ENCODE measurements around the gene CLPSL2. TPM values are rescaled to one million over a fixed set of nuclear protein-coding genes. Genes with fewer than 3 reads are reported as not detected.

Gene CLPSL2, protein sequence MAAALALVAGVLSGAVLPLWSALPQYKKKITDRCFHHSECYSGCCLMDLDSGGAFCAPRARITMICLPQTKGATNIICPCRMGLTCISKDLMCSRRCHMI
- not detected for total RNA-seq
- polyA plus RNA-seq (ENCODE audit: insufficient read depth, low read depth, low replicate concordance), result not detected
- long read RNA-seq, donor 1, result 0 reads
- long read RNA-seq, donor 2, result 0 reads
- long read RNA-seq, donor 3, result 0 reads
- long read RNA-seq, donor 4, result 0 reads
- long read RNA-seq, donor 5, result 0 reads
- long read RNA-seq, donor 6, result 0 reads
- long read RNA-seq, donor 7, partial matches to known transcripts, result 1 of 1 reads
- long read RNA-seq, donor 7, other reads (novel, unspliced or antisense), result 0 of 1 reads
- long read RNA-seq, donor 8, result 0 reads
- long read RNA-seq, donor 9, result 0 reads
- long read RNA-seq, donor 10, result 0 reads

DNA sequence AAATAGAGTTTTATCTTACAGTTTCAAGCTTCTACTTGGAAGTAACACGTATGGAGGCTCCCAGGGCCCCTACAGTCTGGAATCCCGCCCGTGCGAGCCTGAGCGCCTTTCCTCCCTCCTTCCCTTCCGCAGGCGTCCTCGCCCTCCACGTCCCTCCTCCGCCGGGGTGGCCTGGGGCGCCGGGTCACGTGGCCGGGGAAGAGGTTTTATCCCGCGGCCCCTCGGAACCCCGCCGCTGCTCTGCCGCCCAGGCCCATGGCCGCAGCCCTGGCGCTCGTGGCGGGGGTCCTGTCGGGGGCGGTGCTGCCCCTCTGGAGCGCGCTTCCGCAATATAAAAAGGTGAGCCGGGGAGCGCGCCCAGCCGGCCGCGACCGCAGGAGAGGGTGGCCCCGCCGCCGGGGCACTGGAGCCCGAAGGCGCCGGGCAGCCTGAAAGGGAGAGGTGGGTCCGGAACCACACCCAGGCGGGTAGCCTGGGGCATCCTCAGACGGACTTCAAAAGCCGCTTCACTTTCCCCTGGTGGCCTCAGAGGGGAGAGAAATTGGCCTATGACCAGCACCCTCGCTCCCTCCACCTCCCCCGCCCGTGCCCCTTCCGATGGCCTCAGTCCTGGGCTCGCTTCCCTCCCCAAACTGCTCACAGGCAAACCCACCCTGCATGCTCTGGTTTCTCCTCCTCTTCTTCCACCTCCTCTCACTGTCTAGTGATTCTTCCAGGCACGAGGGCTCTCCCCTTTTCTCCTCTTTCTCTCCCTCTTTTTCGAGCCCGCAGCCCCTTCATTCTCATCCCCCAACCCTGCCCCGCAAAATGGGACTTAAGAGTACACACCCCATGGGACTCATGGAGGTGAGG is at the start of gene CLPSL2:
Gene CLPSL2, plus strand, starts transcription at position 235 of the 852 bp plus-strand sequence. Its CDS starts 21 bp downstream, at position 256.
- Histone ChIP-seq H3K36me3 (ENCODE audit: control insufficient read depth in 2 of 3, insufficient read depth in 3 of 3, low read length in 3 of 3) (no peaks in the 10 kb centered on the region), H3K27ac (ENCODE audit: low read depth in 2 of 2, low read length in 2 of 2) (no peak within 1 kb of the TSS), H3K27me3 (ENCODE audit: control insufficient read depth, insufficient read depth, low read length) (no peaks in the 10 kb centered on the region), H3K4me1 (ENCODE audit: control insufficient read depth in 2 of 3, insufficient read depth in 2 of 3, low read depth in 1 of 3, low read length in 3 of 3) (no peaks in the 10 kb centered on the region), H3K9me3 (ENCODE audit: control insufficient read depth in 2 of 3, insufficient read depth in 1 of 3, low read length in 3 of 3) (no peaks in the 10 kb centered on the region), H3K4me3 (ENCODE audit: low read length in 3 of 3) (peak within 1 kb of the TSS in 1 of 3 donors; percentile 14), H3K9ac (ENCODE audit: low read length in 3 of 3) (no peak within 1 kb of the TSS)
- FAIRE-seq (no peak), DNase-seq (peak in 4 of 5 donors; percentile 67 to 78 (median 76))
- TF ChIP-seq, protein P1, sequence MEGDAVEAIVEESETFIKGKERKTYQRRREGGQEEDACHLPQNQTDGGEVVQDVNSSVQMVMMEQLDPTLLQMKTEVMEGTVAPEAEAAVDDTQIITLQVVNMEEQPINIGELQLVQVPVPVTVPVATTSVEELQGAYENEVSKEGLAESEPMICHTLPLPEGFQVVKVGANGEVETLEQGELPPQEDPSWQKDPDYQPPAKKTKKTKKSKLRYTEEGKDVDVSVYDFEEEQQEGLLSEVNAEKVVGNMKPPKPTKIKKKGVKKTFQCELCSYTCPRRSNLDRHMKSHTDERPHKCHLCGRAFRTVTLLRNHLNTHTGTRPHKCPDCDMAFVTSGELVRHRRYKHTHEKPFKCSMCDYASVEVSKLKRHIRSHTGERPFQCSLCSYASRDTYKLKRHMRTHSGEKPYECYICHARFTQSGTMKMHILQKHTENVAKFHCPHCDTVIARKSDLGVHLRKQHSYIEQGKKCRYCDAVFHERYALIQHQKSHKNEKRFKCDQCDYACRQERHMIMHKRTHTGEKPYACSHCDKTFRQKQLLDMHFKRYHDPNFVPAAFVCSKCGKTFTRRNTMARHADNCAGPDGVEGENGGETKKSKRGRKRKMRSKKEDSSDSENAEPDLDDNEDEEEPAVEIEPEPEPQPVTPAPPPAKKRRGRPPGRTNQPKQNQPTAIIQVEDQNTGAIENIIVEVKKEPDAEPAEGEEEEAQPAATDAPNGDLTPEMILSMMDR (IDR thresholded peaks at IDR 0.05; ENCODE audit: borderline replicate concordance, extremely low read depth, insufficient read depth), result no peak
- intact Hi-C loops (cut with DNase I), result no loop called here

GRCh38 chr6:35727231-35727934 is 49.0 kb upstream of the CLPSL2 start:
- H3K9me3 ChIP-seq (ENCODE audit: control insufficient read depth in 2 of 3, insufficient read depth in 1 of 3, low read length in 3 of 3), result no peaks in the 10 kb centered on the region
- no peaks in the 10 kb centered on the region for H3K36me3 ChIP-seq (ENCODE audit: control insufficient read depth in 2 of 3, insufficient read depth in 3 of 3, low read length in 3 of 3)
- intact Hi-C loops (cut with DNase I), result loop anchor here (5.0 kb wide), 1 partner anchor 40 kb away; the partner anchor contains the start of gene FKBP5
- TF ChIP-seq, protein P1 (IDR thresholded peaks at IDR 0.05; ENCODE audit: borderline replicate concordance, extremely low read depth, insufficient read depth), result no peak
- peak overlapping the region; percentile 52 to 64 (median 62) for H3K4me3 ChIP-seq (ENCODE audit: low read length in 3 of 3)
- DNase-seq, result peak; percentile 84 to 98 (median 90)
- FAIRE-seq, result no peak
- H3K27ac ChIP-seq (ENCODE audit: low read depth in 2 of 2, low read length in 2 of 2), result peak overlapping the region; percentile 95 to 98
- H3K9ac ChIP-seq (ENCODE audit: low read length in 3 of 3), result peak overlapping the region in 2 of 3 donors; percentile 13 to 81
- H3K4me1 ChIP-seq (ENCODE audit: control insufficient read depth in 2 of 3, insufficient read depth in 2 of 3, low read depth in 1 of 3, low read length in 3 of 3), result peaks cover 0 to 54% (median 44%) of the 10 kb centered on the region in 3 donors
- no peaks in the 10 kb centered on the region for H3K27me3 ChIP-seq (ENCODE audit: control insufficient read depth, insufficient read depth, low read length)

- FAIRE-seq, result no peak
Observed at GRCh38 chr6:35727935-35728682, 48.3 kb upstream of the CLPSL2 start.

More at GRCh38 chr6:35727935-35728682, 48.3 kb upstream of the CLPSL2 start:
- Histone ChIP-seq H3K27ac (ENCODE audit: low read depth in 2 of 2, low read length in 2 of 2) (peak overlapping the region; percentile 97 to 99), H3K9me3 (ENCODE audit: control insufficient read depth in 2 of 3, insufficient read depth in 1 of 3, low read length in 3 of 3) (no peaks in the 10 kb centered on the region), H3K4me3 (ENCODE audit: low read length in 3 of 3) (peak overlapping the region; percentile 52 to 66 (median 57)), H3K36me3 (ENCODE audit: control insufficient read depth in 2 of 3, insufficient read depth in 3 of 3, low read length in 3 of 3) (no peaks in the 10 kb centered on the region), H3K27me3 (ENCODE audit: control insufficient read depth, insufficient read depth, low read length) (no peaks in the 10 kb centered on the region), H3K9ac (ENCODE audit: low read length in 3 of 3) (peak overlapping the region; percentile 27 to 81 (median 71)), H3K4me1 (ENCODE audit: control insufficient read depth in 2 of 3, insufficient read depth in 2 of 3, low read depth in 1 of 3, low read length in 3 of 3) (peaks cover 0 to 57% (median 51%) of the 10 kb centered on the region in 3 donors)
- intact Hi-C loops (cut with DNase I), result loop anchor here (5.0 kb wide), 1 partner anchor 41 kb away; the partner anchor contains the start of gene FKBP5
- peak; percentile 82 to 99 (median 91) for DNase-seq
- TF ChIP-seq, protein P1 (IDR thresholded peaks at IDR 0.05; ENCODE audit: borderline replicate concordance, extremely low read depth, insufficient read depth), result no peak
